Measurements from ENCODE around the gene IGFBP2.

IGFBP2 gene

DNA sequence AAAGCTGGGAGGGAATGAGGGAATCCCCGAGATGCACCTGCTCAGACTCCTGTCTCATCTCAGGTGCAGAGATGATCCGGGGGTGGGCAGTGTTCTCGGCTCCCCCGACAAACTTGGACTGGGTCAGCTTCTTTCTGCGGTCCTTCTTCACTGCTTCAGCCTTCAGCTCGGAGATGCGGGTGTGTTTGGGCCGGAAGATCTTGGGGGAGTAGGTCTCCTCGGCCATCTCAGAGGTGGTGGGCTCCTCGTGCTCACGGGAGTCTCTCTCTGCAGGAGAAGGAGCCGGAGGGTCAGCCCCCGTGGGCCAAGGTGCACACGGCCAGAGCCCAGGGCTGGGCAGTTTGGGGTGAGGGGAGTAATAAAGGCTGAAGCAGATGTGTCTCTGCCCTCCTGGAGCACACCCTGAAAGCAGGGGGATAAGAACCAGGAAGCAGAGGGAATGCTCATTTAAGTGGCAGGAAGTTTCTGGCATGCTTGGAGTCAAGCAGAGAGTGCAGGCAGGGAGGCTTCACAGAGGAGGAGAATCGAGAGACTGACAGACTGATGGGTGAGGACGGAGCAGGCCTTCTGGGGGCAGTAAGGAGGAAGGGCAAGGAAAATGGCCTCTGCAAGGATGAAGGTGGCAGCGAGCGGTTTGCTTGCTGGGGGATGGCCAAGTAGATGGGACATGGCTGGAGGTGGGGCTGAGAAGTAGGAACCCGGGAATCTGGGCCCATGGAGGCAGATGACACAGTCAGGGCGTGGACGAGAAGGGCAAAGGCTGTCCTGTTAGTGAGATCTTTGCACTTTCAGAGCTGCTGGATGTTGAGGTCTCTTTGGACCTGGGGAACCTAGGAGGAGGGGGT is 45.8 kb downstream of the IGFBP2 start:
- in situ Hi-C loops (cut with HindIII; ENCODE audit: low sequenced_read_pairs) = no loop called here

DNA sequence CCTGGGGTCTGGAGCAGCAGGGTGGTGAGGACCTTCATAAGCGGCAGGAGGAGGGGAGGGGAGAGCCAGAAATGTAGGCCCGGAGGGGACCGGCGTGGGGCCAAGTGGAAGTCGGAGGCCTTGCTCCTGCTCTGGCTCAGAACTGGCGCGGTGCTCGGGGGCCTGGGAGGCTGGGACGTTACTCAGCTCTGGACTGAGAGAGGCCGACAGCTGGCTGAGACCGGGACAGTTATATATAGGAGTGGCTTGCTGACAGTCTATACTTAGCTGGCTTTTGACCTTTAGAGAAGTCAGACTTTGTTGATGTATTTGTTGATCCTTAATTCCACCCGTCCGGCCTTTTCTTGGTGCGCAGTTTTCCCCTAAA is 46.4 kb downstream of the IGFBP2 start:
- in situ Hi-C loops (cut with HindIII; ENCODE audit: low sequenced_read_pairs) = no loop called here

DNA sequence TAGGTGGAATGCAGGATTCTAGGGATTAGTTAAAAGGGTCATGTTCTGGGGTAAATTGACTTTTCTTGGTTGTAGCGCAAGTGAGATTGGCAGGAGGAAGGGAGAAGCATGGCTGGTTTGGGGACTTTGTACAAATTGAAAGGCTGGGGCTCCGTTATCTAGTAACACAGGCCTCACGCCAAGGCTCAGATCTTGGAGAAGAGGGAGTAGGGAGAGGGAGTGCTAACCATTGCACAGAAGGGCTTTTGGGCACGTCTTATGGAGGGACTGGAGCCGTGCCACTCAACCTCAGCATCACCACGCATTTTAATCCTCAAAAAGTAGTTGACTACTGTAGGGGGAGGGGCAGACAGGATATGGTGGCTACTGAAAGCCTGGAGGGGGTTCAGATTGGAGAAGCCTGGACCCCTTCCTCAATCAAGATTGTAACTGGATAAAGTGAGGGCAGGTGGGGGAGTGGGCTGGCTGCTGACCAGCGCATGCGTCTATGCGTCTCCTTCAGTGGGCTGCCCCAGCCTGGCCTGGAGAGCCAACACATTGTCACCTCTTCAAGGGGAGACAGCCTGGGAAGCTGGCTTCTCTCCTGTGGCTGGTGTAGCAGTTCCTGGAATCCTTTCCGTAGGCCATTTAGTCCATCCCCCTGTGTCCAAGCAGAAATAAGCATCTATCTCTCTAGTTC is 47.9 kb downstream of the IGFBP2 start:
- in situ Hi-C loops (cut with HindIII; ENCODE audit: low sequenced_read_pairs) = no loop called here

DNA sequence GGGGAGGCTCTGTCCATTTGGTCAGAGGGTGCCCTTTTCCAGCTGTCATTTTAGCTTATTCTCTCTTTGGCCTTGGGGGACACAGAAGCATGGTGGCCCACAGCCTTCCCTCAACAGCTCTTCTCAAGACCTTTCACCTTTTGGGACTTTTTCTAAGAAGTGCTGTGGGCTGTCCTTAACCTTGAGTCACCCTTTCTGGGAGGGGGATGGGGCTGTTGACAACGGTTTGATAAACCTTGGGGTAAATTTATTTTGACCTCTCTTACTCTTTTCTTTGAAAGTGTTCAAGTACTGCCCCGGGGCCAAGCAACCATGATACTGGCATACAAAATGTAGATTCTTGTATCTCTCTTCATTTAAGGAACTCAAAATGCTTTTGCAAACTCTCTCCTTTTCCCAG is 48.5 kb downstream of the IGFBP2 start:
- in situ Hi-C loops (cut with HindIII; ENCODE audit: low sequenced_read_pairs) = no loop called here

DNA sequence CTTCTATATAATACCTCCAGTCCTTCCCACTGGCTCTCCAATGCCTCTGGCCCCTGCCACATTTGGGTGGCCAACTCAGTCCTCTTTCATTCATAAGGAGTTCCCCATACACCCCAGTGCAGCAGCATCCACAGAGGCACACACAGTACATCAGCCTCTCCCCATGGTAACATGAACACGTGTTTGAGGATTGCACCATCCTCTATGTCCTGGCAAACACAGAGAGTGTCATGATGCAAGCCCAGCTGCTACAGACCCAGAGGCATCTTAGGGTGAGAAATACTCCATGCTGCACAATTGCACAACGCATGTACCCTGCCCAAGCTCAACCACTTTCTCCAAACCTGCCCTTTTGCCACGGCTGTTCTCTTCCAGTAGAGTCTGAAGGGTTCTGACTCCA is 50.6 kb downstream of the IGFBP2 start:
- in situ Hi-C loops (cut with HindIII; ENCODE audit: low sequenced_read_pairs) = no loop called here

DNA sequence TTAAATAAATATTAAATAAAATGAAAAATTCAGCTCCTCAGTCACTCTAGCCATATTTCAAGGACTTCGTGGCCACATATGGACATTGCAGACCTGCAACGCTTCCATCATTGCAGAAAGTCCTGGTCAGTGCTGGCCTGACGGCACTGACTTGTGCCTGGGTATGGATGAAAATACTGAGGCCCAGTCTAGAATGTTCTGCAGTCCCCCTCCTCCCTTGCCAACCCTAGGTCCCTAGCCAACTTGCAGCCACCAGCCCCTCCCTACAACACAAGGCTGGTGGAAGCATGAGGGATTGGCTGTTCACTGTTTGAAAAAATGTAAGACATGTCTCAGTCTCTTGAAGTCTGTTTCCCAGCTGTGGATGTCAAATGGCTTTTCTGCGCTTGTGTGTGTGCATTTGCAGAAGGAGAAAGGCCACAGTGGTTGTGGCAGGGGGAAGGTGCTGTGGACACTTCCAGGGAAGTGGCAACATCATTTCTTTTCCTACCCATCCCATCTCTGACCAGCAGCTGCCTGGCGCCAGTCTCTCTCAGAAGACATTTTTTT is 52.2 kb downstream of the IGFBP2 start:
- in situ Hi-C loops (cut with HindIII; ENCODE audit: low sequenced_read_pairs) = no loop called here

DNA sequence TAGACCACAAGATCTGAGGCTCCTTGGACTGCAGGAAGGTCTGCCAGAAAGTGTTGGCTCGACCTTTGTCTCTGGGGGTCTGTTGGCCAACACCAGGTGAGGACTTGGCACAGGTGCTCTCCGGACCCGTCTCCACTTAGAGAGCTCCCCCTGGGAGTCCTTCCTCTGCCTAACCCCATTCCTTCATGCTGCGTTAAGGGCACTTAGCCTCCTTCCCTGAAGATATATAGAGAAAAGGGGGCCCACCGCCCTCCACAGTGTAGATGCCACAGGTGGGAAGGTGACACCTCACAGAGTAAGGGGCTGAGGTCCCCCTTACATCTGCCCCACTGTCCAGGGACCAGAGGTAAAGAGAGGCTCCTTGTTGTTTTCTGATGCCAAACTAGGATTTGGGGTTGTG is 53.9 kb downstream of the IGFBP2 start:
- in situ Hi-C loops (cut with HindIII; ENCODE audit: low sequenced_read_pairs) = no loop called here

DNA sequence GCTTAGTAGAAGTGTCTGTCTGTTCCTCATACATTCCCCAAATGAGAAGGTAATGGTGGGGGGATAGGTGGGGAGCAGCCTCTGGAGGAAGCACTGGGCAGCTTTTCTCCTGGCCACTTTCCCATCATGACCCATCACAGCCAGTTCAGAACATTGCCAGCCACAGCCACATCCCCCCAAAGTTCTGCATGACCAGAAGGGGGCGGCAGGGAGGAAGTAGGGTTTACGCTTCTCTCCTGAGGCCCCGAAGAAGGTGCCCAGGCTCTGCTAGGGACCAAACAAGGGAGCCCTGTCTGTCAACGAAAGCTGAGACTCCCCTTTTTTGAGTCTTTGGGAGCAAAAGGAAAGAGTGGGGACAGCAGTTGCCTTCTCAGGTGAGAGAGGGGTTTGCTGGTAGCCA is 54.4 kb downstream of the IGFBP2 start:
- in situ Hi-C loops (cut with HindIII; ENCODE audit: low sequenced_read_pairs) = no loop called here

DNA sequence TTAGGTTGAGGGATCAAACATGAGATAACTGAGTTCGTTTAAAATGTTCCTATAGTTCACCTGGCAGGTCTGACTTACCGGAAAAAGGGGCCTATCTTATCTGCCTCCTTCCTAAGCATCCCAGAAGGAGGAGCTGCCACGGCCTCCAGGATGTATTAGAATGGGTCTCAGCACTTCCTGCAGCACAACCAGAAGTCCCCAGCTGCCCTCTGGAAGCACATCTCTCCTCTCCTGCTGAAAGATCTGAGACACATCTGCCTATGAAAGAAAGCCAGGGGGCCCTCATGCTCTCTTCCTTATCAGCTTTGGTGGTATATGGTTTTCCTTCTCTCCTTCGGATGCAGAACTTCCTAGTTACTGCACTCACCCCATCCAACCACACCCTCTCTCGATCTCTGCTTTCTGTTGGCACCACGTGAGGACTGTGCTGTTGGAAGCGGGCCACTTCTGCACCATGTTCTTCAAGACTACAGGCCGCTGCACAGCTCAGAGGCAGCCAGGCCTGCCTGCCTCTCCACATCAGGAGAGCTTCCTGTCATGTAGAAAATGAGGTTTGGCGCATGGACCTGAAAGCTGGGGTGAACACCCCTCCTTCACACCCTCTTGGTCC is 55.6 kb downstream of the IGFBP2 start:
- in situ Hi-C loops (cut with HindIII; ENCODE audit: low sequenced_read_pairs) = no loop called here

DNA sequence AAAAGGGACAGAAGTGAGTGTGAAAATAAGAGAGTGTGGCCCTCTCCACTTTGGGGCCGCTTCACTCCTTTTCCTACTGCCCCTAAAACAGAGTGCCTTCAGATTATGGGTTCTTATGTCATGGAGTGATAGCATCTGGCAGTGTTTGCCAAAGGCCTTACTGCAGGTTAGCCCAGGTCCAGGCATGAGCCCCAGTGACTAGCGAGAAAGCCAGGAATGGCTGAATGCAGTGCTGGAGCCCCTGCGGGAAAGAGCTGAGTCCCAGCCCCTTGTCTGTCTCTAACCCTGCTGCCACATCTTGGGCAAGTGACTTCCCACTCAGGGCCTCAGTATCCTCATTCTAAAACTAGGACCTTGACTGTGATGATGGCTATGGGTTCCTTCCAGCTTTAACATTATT is 56.2 kb downstream of the IGFBP2 start:
- in situ Hi-C loops (cut with HindIII; ENCODE audit: low sequenced_read_pairs) = no loop called here

DNA sequence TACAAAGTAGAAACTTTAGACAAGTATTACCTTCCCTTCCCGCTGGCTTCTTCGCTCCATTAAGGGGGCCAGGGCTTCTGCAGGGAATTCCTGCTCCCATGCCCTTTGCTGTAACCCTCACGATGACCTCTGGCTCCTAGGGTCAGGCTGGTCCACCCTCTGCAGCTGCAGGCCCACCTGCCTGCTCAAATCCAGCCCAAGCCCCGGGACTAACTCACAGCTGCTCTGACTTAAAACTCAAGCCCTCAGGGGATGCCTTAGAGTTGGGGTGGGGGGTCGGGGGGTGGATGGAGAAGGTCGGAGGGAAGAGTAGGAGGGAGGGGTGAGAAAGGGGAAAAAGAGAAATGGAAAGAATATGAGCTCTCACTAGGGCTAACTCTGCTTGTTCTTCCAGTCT is 57.2 kb downstream of the IGFBP2 start:
- in situ Hi-C loops (cut with HindIII; ENCODE audit: low sequenced_read_pairs) = no loop called here

DNA sequence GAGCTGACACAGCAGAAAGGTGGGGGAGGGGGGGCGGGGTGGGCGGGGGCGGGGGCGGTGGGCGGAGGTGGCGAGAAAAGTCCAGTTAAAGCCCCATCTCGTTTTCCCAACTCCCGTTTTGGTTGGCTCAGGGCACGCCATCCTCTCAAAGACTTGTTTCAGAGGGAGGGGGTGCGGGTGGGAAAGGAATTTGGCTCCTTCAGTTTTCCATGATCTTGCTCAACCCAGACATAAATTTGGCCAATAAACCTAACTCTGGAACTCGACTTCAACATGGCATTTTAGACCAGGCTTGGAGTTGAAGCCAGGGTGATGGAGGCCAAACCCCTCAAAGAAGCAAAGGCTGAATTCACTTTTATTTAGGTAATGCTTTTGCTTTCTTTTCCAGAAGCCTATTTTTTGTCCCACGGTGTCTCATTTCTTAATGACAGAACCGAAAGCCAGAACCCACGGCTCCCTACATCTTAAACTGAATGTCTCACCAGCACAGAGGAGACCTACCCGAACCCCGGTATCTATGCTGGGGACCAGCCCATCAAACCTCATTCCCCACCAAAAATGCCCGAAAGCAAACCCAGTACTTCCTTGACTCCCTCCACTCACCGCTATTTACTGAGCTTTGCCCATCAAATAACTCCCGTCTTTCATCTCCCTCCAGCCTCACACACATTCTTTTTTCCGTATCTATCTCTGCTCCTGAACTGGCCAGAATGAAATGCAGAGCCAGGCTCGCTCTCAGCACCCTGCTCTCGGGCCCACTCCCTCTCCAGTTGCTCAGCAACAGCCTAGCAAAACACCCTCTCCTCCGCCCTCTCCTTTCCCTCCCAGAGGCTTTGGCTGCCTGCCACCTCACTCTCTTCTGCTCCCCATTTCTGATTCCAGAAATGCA is 57.9 kb downstream of the IGFBP2 start:
- in situ Hi-C loops (cut with HindIII; ENCODE audit: low sequenced_read_pairs) = no loop called here

DNA sequence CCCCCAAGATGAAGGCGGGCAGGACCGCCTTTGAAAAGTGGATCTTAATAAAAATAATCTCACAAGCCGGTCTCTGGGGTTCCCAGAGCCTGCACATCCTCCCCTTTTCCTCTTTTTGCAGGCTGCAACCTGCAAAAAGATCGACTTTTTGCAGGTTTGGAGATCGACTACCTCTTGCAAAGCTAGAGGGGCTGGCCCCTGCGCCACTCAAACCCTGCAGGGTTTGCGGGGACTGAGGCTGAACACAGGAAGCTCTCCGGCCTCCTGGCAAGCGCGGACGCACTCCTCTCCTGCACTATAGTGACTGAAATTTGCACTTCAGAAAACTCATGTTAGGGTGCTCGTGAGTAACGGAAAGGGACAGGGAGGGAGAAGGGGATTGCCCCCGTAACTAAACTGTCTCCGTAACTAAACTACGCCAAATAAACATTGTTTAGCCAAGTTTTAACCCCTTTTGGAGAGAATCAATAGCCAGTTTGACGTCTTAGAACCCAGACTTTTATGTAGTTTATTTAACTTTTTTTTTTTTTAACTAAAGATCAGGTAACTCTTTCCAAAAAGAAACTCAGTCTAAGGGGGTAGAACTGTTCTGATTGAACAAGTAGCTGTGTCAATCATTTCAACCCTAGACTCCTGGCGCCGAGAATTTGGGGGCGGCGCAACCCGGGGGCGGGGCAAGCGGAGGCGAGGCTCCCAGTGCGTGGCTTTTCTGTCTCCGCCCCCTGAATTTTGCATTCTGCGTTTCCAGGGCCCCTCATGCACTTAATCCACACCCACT is 59.6 kb downstream of the IGFBP2 start:
- in situ Hi-C loops (cut with HindIII; ENCODE audit: low sequenced_read_pairs) = no loop called here

DNA sequence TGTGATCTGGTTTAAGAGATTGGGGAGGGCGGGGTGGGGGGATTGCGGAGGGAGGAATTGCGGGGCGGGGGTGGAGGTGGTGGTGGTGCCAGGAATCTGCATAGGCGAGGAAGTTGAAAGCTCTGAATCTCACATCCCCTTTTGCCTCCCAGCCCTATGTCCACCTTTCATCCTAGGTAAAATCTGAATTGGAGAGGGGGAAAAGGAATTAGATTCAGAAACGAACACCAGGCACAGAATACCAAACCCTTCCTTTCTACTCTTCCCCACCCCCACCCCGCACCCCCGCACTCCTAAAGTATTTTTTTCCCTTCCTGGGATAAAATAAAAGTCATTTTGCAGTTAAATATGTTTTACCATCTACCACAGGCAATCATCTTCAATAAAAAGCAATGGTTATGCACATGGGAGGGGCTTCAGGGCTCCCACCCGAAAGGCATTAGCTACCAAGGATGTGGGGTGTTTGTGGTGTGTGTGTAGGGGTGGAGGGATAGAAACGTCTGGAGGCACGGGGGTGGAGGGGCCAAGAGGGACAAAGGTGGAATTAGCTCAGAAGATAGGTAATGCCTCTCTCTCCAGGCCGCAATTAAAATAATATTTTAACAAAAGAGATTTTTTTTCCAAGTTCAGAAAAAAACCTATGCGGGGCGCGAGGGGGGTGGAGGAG is 60.3 kb downstream of the IGFBP2 start:
- in situ Hi-C loops (cut with HindIII; ENCODE audit: low sequenced_read_pairs) = no loop called here

DNA sequence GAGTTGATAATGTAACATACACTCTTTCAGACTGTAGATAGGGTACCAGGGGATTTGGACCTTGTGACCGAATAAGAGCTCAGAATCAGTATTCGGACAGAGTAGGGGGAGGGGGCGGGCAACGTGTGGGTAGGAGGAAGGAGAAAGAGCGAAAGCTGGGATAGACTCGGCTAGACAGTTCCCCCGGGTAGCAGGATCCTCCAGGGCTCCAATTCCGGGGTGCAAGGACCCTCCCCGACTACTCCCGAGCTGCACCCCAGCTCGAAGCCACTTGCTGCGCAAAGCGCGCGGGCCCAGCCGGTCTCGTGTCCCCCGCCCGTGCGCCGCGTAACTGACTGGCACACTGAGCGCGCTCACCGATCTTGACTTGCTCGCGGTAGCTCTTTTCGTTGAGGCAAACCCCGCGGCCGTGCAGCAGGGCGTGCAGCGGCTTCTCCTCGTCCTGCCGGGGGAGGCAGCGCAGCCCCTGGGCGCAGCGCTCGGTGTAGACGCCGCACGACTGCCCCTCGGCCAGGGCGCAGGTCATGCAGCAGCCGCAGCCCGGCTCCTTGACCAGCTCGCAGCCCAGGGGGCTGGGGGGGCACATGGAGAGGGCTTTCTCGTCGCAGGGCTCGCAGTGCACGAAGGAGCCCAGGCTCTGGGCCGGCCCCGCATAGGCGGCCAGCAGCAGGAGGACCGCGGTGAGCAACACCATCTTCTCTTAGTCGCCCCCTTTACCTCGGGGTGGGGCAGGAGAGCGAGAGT is 61.0 kb downstream of the IGFBP2 start:
- in situ Hi-C loops (cut with HindIII; ENCODE audit: low sequenced_read_pairs) = no loop called here

DNA sequence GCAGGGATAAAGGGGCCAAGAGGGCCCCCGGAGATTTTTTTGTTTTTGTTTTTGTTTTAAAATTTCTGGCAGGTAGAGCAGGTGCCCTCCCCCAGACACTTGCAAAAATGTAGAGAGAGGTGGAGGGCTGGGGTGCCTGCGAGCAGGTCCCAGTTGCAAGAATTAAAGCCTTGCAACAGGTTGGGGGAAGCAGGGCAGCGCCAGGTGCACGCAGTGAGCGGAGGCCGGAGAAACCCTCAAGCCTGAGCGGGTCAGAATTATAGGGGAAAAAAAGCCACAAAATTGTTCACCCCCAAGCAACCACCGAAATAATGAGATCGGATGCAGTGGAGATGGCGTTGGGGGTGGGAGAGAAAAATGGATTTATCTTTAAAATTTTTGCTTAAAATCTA is 61.6 kb downstream of the IGFBP2 start:
- in situ Hi-C loops (cut with HindIII; ENCODE audit: low sequenced_read_pairs) = no loop called here

DNA sequence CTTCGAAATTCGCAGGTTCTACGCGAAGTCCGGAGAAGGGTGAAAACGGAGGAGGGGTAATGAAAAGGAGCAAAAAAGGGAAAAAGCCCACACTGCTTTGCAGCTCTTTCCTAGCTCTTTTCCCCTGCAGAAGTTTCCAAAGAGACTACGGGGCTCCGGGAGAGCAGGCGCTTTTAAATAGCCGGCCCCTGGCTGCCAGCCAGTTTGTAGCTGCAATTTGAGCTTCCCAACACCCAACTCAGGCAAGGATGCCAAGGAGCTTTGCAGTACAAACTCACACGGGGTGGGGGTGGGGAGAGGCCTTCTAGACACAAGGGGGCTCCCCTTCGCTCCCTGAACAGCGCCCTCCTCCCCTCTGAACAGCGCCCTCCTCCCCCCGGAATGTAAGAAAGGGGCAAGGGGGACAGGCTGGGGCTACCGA is 62.2 kb downstream of the IGFBP2 start, which contains the start of gene IGFBP5:
Gene IGFBP5, minus strand, starts transcription at position 149 of the 421 bp plus-strand sequence. CDS start 774 bp downstream, outside the sequence.
- in situ Hi-C loops (cut with HindIII; ENCODE audit: low sequenced_read_pairs) = no loop called here

DNA sequence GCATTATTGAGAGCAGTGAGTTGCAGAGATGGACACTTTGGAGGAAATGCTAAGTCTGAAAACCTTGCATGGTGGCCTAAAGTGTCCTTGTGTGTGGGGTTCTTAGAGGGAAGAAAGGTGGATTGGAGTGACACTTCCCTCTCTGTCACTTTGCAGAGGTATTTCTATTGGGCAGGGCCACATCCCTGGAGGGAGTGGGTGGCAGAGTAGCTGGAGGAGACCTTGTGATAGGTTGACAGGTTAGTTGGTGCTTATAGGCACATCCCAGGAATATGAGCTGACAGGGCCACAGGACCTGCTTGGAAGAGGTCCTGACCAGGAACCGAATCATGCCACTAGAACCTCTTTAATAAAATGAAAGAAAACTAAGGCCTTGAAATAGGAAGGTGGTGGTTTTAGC is 63.1 kb downstream of the IGFBP2 start:
- in situ Hi-C loops (cut with HindIII; ENCODE audit: low sequenced_read_pairs) = no loop called here

Measured in DLD1 (cell line).